B cell (primary cell): Measurements from ENCODE around the gene TMEM140.

ENCODE experiments used
- EZH2 ChIP-seq: IDR thresholded peaks from 2 replicates; pipeline ENCODE4 v1.6.1; 2012; ENCODE audit warnings: borderline replicate concordance, low read depth, mild to moderate bottlenecking, moderate library complexity, low read length; ENCODE audit not compliant: insufficient read depth, poor library complexity, severe bottlenecking
- TF ChIP-seq, protein P1 (sequence below): fragments of 200-600 bp; IDR thresholded peaks from one replicate; pipeline ENCODE4 v1.8.0; 2022; ENCODE audit warnings: antibody characterized with exemption, mild to moderate bottlenecking

DNA sequence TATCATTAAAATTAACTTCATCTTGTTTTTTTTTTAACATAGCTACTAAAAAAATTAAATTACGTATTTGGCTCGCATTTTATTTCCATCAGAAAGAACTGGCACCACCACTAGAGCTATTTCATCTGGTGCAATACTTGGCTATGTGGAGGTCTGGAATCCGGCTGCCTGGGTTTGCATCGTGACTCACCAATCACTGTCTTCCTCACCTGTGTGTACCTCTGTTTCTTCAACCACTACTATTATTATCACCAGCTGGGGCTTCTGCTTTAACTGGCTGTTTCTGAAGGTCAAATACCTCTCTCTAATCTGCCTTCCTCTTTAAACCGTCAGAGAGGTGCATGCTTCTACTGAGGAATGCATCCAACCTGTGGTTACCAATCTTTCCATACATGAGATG is 57.0 kb downstream of the TMEM140 start:
- no peak for TF ChIP-seq EZH2
- TF ChIP-seq, protein P1, sequence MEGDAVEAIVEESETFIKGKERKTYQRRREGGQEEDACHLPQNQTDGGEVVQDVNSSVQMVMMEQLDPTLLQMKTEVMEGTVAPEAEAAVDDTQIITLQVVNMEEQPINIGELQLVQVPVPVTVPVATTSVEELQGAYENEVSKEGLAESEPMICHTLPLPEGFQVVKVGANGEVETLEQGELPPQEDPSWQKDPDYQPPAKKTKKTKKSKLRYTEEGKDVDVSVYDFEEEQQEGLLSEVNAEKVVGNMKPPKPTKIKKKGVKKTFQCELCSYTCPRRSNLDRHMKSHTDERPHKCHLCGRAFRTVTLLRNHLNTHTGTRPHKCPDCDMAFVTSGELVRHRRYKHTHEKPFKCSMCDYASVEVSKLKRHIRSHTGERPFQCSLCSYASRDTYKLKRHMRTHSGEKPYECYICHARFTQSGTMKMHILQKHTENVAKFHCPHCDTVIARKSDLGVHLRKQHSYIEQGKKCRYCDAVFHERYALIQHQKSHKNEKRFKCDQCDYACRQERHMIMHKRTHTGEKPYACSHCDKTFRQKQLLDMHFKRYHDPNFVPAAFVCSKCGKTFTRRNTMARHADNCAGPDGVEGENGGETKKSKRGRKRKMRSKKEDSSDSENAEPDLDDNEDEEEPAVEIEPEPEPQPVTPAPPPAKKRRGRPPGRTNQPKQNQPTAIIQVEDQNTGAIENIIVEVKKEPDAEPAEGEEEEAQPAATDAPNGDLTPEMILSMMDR = no peak
